Fibroblast of the aortic adventitia (primary cell): Measurements from ENCODE around the gene PCNA. TPM values are rescaled to one million over a fixed set of nuclear protein-coding genes. Genes with fewer than 3 reads are reported as not detected.
"Not testable (repeated sequence)": the region's sequence is repeated elsewhere in the genome, so short reads cannot be mapped to it uniquely, and the experiment has no call there.

Experiments
- DNase-seq: peaks from one replicate; pipeline ENCODE4 v3.0.0-alpha.2; 2010; ENCODE audit warnings: low read depth
- H3K4me3 ChIP-seq: 2 replicates; pipeline ENCODE4 v1.5.1; 2011; ENCODE audit warnings: low read depth, mild to moderate bottlenecking, control low read depth, low read length, moderate library complexity
- CTCF ChIP-seq: IDR thresholded peaks from 2 replicates; pipeline ENCODE4 v1.5.1; 2011; ENCODE audit warnings: mild to moderate bottlenecking, low read length, control low read depth, inconsistent platforms; ENCODE audit not compliant: insufficient read depth
- total RNA-seq: library from RNA; depleted of rRNA; stranded (reverse); fragments of >200 nt; gene quantifications from 2 replicates; pipeline ENCODE4 v1.2.3, GENCODE V29; 2012; ENCODE audit warnings: low replicate concordance

The PCNA gene
- total RNA-seq, 1 donor, result 307 TPM

GRCh38 chr20:5074232-5074674 lies 45.5 kb downstream of the PCNA start:
- TF ChIP-seq CTCF, result no peak
- no peak for DNase-seq
- H3K4me3 ChIP-seq, result no peak overlapping the region

GRCh38 chr20:5073660-5074231 lies 46.0 kb downstream of the PCNA start:
- TF ChIP-seq CTCF, result no peak
- peak; percentile 7 for DNase-seq
- no peak overlapping the region for H3K4me3 ChIP-seq

- no peak for TF ChIP-seq CTCF
- no peak overlapping the region for H3K4me3 ChIP-seq
- DNase-seq, result peak; percentile 86
Observed at GRCh38 chr20:5072756-5073659, 46.8 kb downstream of the PCNA start.

- not testable (repeated sequence) for DNase-seq, H3K4me3 ChIP-seq
Observed at GRCh38 chr20:5071942-5072341, 47.8 kb downstream of the PCNA start.

- no peak for DNase-seq
- H3K4me3 ChIP-seq, result no peak overlapping the region
- TF ChIP-seq CTCF, result no peak
Observed at GRCh38 chr20:5070570-5070969, 49.2 kb downstream of the PCNA start.

- DNase-seq, result no peak
- no peak for TF ChIP-seq CTCF
- no peak overlapping the region for H3K4me3 ChIP-seq
Observed at GRCh38 chr20:5070081-5070480, 49.7 kb downstream of the PCNA start.

- H3K4me3 ChIP-seq, result no peak overlapping the region
- no peak for DNase-seq
- no peak for TF ChIP-seq CTCF
Observed at GRCh38 chr20:5069141-5069806, 50.5 kb downstream of the PCNA start.
